ENCODE measurements around the gene DNAI2.
A peak's percentile ranks its signal among the peaks of the same experiment; 100 is the strongest.
"Not testable (repeated sequence)": the region's sequence is repeated elsewhere in the genome, so short reads cannot be mapped to it uniquely, and the experiment has no call there.

Gene DNAI2

GRCh38 chr17:74281799-74282198 lies 7.8 kb downstream of the DNAI2 start:
- H3K9me3 Mint-ChIP-seq = no peaks in the 10 kb centered on the region
- H3K4me1 Mint-ChIP-seq = peaks cover 30% of the 10 kb centered on the region
- no peaks in the 10 kb centered on the region for H3K36me3 Mint-ChIP-seq
- no peaks in the 10 kb centered on the region for H3K27me3 Mint-ChIP-seq
- no peak overlapping the region for H3K27ac Mint-ChIP-seq
- H3K4me3 Mint-ChIP-seq = no peak overlapping the region

- Mint-ChIP-seq H3K27ac (peak overlapping the region; percentile 68), H3K4me1 (peaks cover 32% of the 10 kb centered on the region)
- not testable (repeated sequence) for H3K27me3 Mint-ChIP-seq, H3K36me3 Mint-ChIP-seq, H3K9me3 Mint-ChIP-seq, H3K4me3 Mint-ChIP-seq
Observed at GRCh38 chr17:74282274-74282586, 8.2 kb downstream of the DNAI2 start.

DNA sequence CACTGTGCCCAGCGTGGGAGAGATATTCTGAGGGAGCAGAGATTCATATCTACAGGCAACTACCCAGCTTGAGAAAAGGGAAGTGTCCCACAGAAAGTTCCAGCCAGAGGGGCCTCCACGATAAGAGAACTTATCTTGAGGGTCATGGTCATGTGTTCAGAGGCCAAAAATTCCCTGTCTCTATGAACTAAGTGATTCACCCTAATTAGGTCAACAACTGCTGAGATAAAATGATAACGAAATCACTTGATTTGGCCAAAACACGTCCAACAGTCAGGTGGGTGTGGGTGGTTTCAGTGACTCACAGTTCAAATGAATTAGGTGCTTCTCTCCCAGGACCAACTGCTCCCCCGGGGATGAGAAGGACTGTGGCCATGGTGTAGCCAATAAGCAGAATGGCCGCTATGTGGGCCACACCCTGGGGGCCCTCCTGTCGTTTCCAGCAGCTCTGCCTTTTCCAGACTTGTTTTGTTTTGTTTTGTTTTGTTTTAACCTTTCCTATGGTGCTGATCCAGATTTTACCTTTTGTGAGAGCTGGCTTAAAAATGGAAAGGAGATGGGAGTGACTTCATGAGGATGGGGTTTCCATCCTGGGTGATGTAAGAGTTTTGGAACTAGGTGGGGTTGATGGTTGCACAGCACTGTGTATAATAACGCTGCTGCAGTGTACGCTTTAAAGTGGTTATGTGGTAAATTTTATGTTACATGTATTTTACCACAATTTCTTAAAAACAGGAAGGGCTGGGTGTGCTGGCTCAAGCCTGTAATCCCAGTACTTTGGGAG lies 8.7 kb downstream of the DNAI2 start:
- Mint-ChIP-seq H3K4me3 (peak overlapping the region; percentile 56), H3K9me3 (no peaks in the 10 kb centered on the region), H3K27me3 (no peaks in the 10 kb centered on the region), H3K27ac (peak overlapping the region; percentile 96), H3K36me3 (no peaks in the 10 kb centered on the region), H3K4me1 (peaks cover 33% of the 10 kb centered on the region)

- no peak overlapping the region for H3K4me3 Mint-ChIP-seq
- peaks cover 33% of the 10 kb centered on the region for H3K4me1 Mint-ChIP-seq
Observed at GRCh38 chr17:74283371-74283673, 9.3 kb downstream of the DNAI2 start.

DNA sequence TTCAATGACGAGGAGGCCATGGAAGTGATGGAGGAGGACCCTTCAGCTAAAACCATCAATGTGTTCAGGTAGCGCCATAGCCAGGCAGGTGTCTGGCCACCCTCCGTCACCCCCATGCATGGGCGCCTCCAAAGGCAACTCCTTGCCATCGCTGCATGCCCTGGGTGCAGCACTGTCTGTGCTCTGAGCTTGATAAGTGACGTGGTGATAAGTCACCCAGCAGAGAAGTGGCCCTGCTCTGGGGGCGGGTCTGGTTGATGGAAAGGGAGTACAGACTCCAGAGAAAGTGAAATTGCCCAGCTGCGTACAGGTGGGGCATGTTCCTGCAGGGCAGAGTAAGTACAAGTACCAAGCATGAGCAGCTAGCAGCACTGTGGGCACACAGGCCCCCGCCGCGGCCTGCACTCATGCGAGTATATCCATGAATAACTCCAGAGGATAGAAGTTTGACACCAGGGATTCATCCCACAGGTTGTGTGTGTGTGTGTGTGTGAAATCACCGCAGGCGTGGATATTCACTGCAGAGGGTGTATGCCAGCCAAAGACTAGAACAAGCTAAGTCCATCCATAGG lies 13.1 kb downstream of the DNAI2 start:
- Mint-ChIP-seq H3K27me3 (no peaks in the 10 kb centered on the region), H3K4me3 (no peak overlapping the region), H3K9me3 (no peaks in the 10 kb centered on the region), H3K36me3 (no peaks in the 10 kb centered on the region), H3K4me1 (peaks cover 21% of the 10 kb centered on the region), H3K27ac (no peak overlapping the region)

More at GRCh38 chr17:74283371-74283673, 9.3 kb downstream of the DNAI2 start:
- Mint-ChIP-seq H3K27ac (no peak overlapping the region), H3K27me3 (no peaks in the 10 kb centered on the region), H3K36me3 (no peaks in the 10 kb centered on the region), H3K9me3 (no peaks in the 10 kb centered on the region)

GRCh38 chr17:74288785-74289184 lies 14.8 kb downstream of the DNAI2 start:
- Mint-ChIP-seq H3K4me1 (peaks cover 10% of the 10 kb centered on the region), H3K9me3 (no peaks in the 10 kb centered on the region), H3K4me3 (no peak overlapping the region), H3K36me3 (no peaks in the 10 kb centered on the region), H3K27ac (peak overlapping the region; percentile 6), H3K27me3 (no peaks in the 10 kb centered on the region)

- Mint-ChIP-seq H3K4me3 (no peak overlapping the region), H3K36me3 (no peaks in the 10 kb centered on the region), H3K4me1 (peaks cover 8% of the 10 kb centered on the region), H3K9me3 (no peaks in the 10 kb centered on the region), H3K27ac (no peak overlapping the region), H3K27me3 (no peaks in the 10 kb centered on the region)
Observed at GRCh38 chr17:74289688-74290087, 15.7 kb downstream of the DNAI2 start.

GRCh38 chr17:74290340-74290739 lies 16.3 kb downstream of the DNAI2 start:
- Mint-ChIP-seq H3K4me1 (peaks cover 3% of the 10 kb centered on the region), H3K27me3 (no peaks in the 10 kb centered on the region), H3K27ac (no peak overlapping the region), H3K36me3 (no peaks in the 10 kb centered on the region), H3K4me3 (no peak overlapping the region), H3K9me3 (no peaks in the 10 kb centered on the region)

GRCh38 chr17:74292495-74292894 lies 18.5 kb downstream of the DNAI2 start:
- H3K4me3 Mint-ChIP-seq = no peak overlapping the region
- H3K27ac Mint-ChIP-seq = no peak overlapping the region
- peaks cover 6% of the 10 kb centered on the region for H3K4me1 Mint-ChIP-seq
- no peaks in the 10 kb centered on the region for H3K27me3 Mint-ChIP-seq
- H3K36me3 Mint-ChIP-seq = no peaks in the 10 kb centered on the region
- H3K9me3 Mint-ChIP-seq = no peaks in the 10 kb centered on the region

DNA sequence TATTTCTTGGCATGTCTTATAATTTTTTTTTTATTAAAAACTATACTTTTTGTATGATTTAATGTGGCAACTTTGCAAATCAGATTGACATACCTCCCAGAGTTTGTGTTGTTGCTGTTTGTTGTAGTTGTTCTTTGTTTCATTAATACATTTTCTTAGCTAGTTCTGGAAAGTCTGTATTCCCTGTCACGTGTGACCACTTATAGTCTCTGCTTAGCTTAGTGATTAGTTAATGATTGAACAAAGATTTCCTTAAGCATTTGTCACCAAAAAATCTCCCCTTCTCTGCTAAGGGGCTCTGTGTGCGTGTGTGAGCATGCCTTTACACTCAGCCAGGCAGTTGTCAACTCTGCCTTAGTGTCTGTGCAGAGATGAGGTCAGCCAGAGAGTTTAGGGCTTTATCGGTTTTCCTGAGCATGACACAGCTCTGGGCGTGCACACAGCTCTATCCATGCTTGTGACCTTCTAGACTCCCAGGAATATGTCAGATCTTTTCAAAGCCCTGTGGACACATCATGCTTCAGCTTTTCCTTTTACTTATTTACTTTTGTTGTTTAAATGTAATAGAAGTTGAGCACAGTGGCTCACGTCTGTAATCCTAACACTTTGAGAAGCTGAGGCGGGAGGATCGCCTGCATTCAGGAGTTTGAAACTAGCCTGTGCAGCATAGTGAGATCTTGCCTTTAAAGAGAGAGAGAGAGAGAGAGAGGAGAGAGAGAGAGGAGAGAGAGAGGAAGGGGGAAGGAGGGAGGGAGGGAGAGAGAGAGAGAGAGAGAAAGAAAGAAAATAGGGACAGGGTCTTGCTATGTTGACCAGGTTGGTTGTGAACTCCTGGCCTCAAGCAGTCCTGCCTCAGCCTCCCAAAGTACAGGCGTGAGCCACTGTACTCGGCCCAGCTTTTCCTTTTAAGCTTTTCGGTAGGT lies 21.9 kb downstream of the DNAI2 start:
- H3K4me1 Mint-ChIP-seq = peaks cover 11% of the 10 kb centered on the region
- H3K27me3 Mint-ChIP-seq = no peaks in the 10 kb centered on the region
- no peaks in the 10 kb centered on the region for H3K9me3 Mint-ChIP-seq
- no peak overlapping the region for H3K27ac Mint-ChIP-seq
- H3K4me3 Mint-ChIP-seq = no peak overlapping the region
- H3K36me3 Mint-ChIP-seq = no peaks in the 10 kb centered on the region

DNA sequence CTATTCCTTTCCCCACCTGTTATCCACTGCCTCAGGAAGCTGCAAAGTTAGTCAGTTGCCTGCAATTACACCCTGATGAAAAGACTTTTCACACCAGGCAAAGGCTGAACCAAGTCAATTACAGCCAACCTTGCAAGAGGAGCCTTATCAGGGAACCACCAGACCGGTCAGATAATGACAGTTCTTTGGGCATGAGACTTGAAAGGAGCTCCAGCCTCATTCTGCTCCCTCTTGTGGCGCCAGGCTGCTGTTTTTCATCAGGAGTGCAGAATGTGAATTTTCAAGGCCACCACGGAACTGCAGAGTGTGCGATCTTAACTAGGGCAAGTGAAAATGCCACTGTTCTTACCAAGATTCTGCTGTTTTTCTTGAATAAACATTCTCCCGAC lies 22.5 kb downstream of the DNAI2 start:
- H3K36me3 Mint-ChIP-seq = no peaks in the 10 kb centered on the region
- no peak overlapping the region for H3K27ac Mint-ChIP-seq
- peaks cover 15% of the 10 kb centered on the region for H3K4me1 Mint-ChIP-seq
- H3K9me3 Mint-ChIP-seq = no peaks in the 10 kb centered on the region
- H3K4me3 Mint-ChIP-seq = no peak overlapping the region
- H3K27me3 Mint-ChIP-seq = no peaks in the 10 kb centered on the region

DNA sequence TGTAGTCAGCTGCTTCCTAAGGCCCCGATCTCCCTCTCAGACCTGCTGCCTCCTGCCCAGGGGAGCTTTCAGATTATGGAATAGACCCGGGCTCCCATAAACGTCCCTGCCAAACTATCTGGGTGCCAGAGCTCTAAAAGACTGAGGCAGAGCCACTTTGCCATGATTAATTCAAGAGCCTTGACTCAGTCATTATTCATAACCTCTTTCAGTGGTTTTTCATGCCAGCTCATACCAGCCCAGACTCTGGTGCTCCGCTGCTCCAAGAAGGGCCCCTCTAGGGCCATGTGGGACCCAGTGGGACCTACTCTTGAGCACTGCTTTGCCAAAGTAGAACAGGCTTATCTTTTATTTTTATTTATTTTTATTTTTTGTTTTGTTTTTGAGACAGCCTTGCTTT lies 23.9 kb downstream of the DNAI2 start:
- Mint-ChIP-seq H3K4me3 (no peak overlapping the region), H3K27ac (no peak overlapping the region), H3K36me3 (no peaks in the 10 kb centered on the region)

GRCh38 chr17:74298778-74299177 lies 24.7 kb downstream of the DNAI2 start:
- no peak overlapping the region for H3K4me3 Mint-ChIP-seq
- no peaks in the 10 kb centered on the region for H3K9me3 Mint-ChIP-seq

More for the DNA sequence above, 23.9 kb downstream of the DNAI2 start:
- Mint-ChIP-seq H3K4me1 (peaks cover 15% of the 10 kb centered on the region), H3K27me3 (no peaks in the 10 kb centered on the region), H3K9me3 (no peaks in the 10 kb centered on the region)

DNA sequence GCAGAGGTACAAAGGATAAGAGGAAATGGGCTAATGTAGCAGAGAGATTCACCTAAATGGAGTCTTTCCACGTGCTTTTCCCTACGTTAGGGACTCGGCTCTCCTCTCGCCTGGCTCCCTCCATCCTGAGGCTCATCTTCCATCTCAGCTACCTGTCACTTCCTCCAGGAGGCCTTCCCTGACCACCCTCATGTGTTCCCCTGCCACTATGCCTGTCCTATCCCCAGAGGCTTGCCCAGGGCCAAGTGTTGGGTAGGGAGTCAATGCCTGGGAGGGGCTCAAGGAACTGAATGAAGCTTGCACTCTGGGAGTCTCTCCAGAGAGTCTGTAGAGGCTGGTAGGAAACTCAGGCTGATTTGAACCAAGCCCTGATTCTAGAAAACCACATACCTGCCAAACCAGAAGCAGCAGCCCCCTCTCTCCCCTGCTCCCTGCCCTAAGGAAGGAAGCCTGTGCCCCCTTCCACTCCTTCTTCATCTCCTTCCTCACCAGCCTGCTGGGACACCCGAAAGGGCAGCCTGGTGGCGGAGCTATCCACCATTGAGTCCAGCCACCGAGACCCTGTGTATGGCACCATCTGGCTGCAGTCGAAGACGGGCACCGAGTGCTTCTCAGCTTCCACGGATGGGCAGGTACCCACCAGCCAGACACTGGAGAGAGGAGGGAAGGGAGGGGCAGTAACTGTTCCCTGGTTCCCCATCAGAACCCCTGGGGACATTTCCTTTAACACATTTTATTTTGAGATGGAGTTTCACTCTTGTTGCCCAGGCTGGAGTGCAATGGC lies 25.4 kb downstream of the DNAI2 start:
- H3K9me3 Mint-ChIP-seq = no peaks in the 10 kb centered on the region
- H3K4me1 Mint-ChIP-seq = peaks cover 15% of the 10 kb centered on the region
- H3K27me3 Mint-ChIP-seq = no peaks in the 10 kb centered on the region
- no peak overlapping the region for H3K27ac Mint-ChIP-seq
- no peaks in the 10 kb centered on the region for H3K36me3 Mint-ChIP-seq
- H3K4me3 Mint-ChIP-seq = no peak overlapping the region

More at GRCh38 chr17:74298778-74299177, 24.7 kb downstream of the DNAI2 start:
- no peaks in the 10 kb centered on the region for H3K27me3 Mint-ChIP-seq
- H3K27ac Mint-ChIP-seq = no peak overlapping the region
- peaks cover 15% of the 10 kb centered on the region for H3K4me1 Mint-ChIP-seq
- no peaks in the 10 kb centered on the region for H3K36me3 Mint-ChIP-seq

- Mint-ChIP-seq H3K9me3 (no peaks in the 10 kb centered on the region), H3K27me3 (no peaks in the 10 kb centered on the region), H3K4me1 (peaks cover 5% of the 10 kb centered on the region), H3K27ac (no peak overlapping the region), H3K36me3 (no peaks in the 10 kb centered on the region), H3K4me3 (no peak overlapping the region)
Observed at GRCh38 chr17:74303305-74303704, 29.3 kb downstream of the DNAI2 start.

Measured in activated naive CD4-positive, alpha-beta T cell treated with anti-CD3 and anti-CD28 coated beads, Interleukin-2, amount 50 U/mL, for 24 hours (primary cell).